Measurements from ENCODE around the gene FMNL3.
A peak's percentile ranks its signal among the peaks of the same experiment; 100 is the strongest.

Gene FMNL3

DNA sequence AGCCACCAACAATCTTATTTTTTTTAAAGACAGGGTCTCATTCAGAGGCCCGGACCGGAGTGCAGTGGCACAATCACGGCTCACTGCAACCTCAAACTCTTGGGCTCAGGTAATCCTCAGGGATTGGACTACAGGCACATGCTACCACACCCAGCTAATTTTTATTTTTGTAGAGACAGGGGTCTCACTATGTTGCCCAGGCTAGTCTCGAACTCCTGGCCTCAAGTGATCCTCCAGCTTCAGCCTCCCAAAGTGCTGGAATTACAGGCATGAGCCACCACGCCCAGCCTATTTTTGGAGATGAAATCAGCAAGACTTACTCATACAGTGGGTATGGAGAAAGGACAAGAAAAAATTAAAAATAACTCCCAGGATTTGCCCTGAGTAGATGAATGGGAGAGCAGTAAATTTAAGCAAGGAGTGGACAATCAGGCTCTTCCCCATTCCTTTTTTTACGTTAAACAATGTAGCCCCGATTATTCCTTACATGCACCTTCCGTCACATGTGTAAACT is 13.2 kb downstream of the FMNL3 start:
- Histone ChIP-seq H3K4me3 (ENCODE audit: low read length in 2 of 2) (no peak overlapping the region), H3K9ac (ENCODE audit: low read length in 2 of 2) (no peak overlapping the region), H3K4me1 (ENCODE audit: control insufficient read depth, insufficient read depth, low read length) (peaks cover 13% of the 10 kb centered on the region), H3K27me3 (ENCODE audit: control insufficient read depth in 1 of 2, insufficient read depth in 2 of 2, low read length in 2 of 2) (no peaks in the 10 kb centered on the region), H3K36me3 (ENCODE audit: control insufficient read depth in 2 of 2, insufficient read depth in 2 of 2, low read length in 2 of 2) (no peaks in the 10 kb centered on the region), H3K9me3 (ENCODE audit: control insufficient read depth in 2 of 2, low read length in 2 of 2) (no peaks in the 10 kb centered on the region), H3K27ac (ENCODE audit: low read length) (no peak overlapping the region)

DNA sequence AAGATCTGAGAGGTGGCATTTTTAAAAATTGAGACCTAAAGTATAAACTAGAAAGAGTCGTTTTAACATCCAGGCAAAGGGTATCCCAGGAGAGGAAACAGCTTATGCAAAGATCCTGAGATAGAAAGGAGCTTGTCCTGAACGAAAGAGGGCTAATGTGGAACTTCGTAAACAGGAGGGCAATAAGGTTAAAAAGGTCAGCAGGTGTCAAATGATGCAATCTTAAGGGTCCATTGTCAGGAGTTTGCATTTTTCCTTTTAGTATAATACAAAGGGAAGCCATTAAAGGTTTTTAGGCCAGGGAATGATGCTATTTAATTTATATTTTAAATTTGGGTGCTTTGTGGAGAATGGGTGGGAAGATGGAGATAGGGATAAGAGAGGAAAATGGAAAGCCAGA is 14.4 kb downstream of the FMNL3 start:
- no peak overlapping the region for H3K4me3 ChIP-seq (ENCODE audit: low read length in 2 of 2)
- H3K4me1 ChIP-seq (ENCODE audit: control insufficient read depth, insufficient read depth, low read length): peaks cover 3% of the 10 kb centered on the region
- no peak overlapping the region for H3K9ac ChIP-seq (ENCODE audit: low read length in 2 of 2)

DNA sequence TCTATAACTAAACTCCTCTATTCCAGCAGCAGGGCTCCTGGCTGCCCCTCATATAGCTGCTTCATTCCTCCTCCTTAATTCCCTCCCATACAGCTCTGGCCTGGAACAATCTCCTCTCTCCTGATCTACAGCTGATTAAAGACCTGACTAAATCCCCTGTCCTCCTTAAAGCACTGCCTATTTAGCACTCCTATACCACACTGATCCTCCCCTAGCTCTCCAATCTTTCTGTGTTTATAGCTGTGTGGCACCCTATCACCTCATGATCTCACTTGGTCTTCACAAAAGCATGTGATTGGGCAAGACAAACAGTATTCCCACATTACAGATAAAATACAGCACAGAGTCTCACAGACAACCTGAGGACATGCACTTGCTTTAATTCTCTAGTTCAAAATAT is 17.4 kb downstream of the FMNL3 start:
- Histone ChIP-seq H3K4me3 (ENCODE audit: low read length in 2 of 2) (no peak overlapping the region), H3K9me3 (ENCODE audit: control insufficient read depth in 2 of 2, low read length in 2 of 2) (no peaks in the 10 kb centered on the region), H3K27ac (ENCODE audit: low read length) (no peak overlapping the region), H3K27me3 (ENCODE audit: control insufficient read depth in 1 of 2, insufficient read depth in 2 of 2, low read length in 2 of 2) (no peaks in the 10 kb centered on the region), H3K9ac (ENCODE audit: low read length in 2 of 2) (no peak overlapping the region), H3K36me3 (ENCODE audit: control insufficient read depth in 2 of 2, insufficient read depth in 2 of 2, low read length in 2 of 2) (no peaks in the 10 kb centered on the region), H3K4me1 (ENCODE audit: control insufficient read depth, insufficient read depth, low read length) (peaks cover 2% of the 10 kb centered on the region)

More for the DNA sequence above, 14.4 kb downstream of the FMNL3 start:
- H3K27ac ChIP-seq (ENCODE audit: low read length): no peak overlapping the region
- no peaks in the 10 kb centered on the region for H3K27me3 ChIP-seq (ENCODE audit: control insufficient read depth in 1 of 2, insufficient read depth in 2 of 2, low read length in 2 of 2)
- no peaks in the 10 kb centered on the region for H3K9me3 ChIP-seq (ENCODE audit: control insufficient read depth in 2 of 2, low read length in 2 of 2)
- H3K36me3 ChIP-seq (ENCODE audit: control insufficient read depth in 2 of 2, insufficient read depth in 2 of 2, low read length in 2 of 2): no peaks in the 10 kb centered on the region

DNA sequence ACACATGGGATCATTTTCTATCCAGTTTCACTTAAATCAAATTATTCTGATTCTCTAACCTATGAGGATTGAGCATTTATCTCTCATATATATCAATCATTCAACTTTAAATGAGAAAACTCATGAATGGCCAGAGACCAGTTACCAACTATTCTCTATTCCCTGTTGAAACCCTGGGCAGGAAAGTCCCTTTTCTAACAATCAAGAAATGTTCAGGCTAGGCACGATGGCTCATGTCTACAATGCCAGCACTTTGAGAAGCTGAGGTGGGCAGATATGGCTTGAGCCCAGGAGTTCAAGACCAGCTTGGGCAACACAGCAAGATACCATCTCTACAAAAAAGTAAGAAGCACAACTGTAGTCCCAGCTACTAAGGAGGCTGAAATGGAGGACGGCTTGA is 18.0 kb downstream of the FMNL3 start:
- no peak overlapping the region for H3K9ac ChIP-seq (ENCODE audit: low read length in 2 of 2)
- H3K27ac ChIP-seq (ENCODE audit: low read length): no peak overlapping the region
- no peak overlapping the region for H3K4me3 ChIP-seq (ENCODE audit: low read length in 2 of 2)
- H3K36me3 ChIP-seq (ENCODE audit: control insufficient read depth in 2 of 2, insufficient read depth in 2 of 2, low read length in 2 of 2): no peaks in the 10 kb centered on the region
- no peaks in the 10 kb centered on the region for H3K9me3 ChIP-seq (ENCODE audit: control insufficient read depth in 2 of 2, low read length in 2 of 2)
- H3K27me3 ChIP-seq (ENCODE audit: control insufficient read depth in 1 of 2, insufficient read depth in 2 of 2, low read length in 2 of 2): no peaks in the 10 kb centered on the region
- peaks cover 3% of the 10 kb centered on the region for H3K4me1 ChIP-seq (ENCODE audit: control insufficient read depth, insufficient read depth, low read length)

DNA sequence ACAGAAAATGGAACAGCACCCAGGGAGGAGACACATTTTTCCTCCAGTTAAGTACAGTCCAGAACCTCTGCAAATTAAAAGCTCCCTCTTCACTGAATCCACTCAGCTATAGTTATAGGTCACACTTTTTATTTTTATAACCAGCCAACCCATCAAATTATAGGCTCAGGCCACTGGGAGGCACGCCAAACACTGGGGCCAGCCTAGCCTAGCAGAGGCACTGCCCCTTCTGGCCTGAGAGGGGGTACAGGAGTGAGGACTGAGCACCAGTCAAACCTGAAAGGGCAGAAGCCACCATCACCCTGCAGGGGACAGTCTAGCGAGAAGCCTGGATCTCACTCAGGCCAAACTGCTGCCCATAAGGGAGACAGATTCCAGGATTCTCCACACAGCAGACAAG is 19.3 kb downstream of the FMNL3 start:
- Histone ChIP-seq H3K9me3 (ENCODE audit: control insufficient read depth in 2 of 2, low read length in 2 of 2) (no peaks in the 10 kb centered on the region), H3K36me3 (ENCODE audit: control insufficient read depth in 2 of 2, insufficient read depth in 2 of 2, low read length in 2 of 2) (no peaks in the 10 kb centered on the region), H3K9ac (ENCODE audit: low read length in 2 of 2) (no peak overlapping the region), H3K27ac (ENCODE audit: low read length) (no peak overlapping the region), H3K4me1 (ENCODE audit: control insufficient read depth, insufficient read depth, low read length) (peaks cover 6% of the 10 kb centered on the region), H3K4me3 (ENCODE audit: low read length in 2 of 2) (no peak overlapping the region), H3K27me3 (ENCODE audit: control insufficient read depth in 1 of 2, insufficient read depth in 2 of 2, low read length in 2 of 2) (no peaks in the 10 kb centered on the region)

DNA sequence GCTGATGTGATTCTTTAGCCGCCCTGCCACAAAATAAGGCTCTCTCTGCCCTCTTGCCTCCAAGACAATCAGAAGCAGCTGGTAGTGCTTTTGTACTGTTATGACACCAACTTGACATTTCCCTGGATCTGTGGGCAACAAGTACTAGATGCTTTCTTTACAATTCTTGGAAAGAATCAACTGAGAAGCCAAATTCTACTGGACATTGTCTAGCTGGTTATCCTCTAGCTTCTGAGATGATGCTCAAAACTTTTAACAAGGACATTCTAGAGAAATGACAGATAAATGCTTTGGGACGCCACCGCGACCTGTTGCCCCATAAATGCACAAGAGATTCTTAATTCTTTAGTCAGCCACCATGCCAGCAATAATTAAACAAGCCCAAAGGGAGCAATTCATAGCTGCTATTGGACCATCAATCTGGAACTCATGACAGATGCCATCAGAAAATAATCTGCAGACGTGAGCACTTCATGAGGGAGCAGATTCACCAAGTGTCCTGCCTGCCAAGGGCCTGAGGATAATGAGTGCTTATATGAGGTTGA is 22.8 kb downstream of the FMNL3 start:
- Histone ChIP-seq H3K27ac (ENCODE audit: low read length) (no peak overlapping the region), H3K36me3 (ENCODE audit: control insufficient read depth in 2 of 2, insufficient read depth in 2 of 2, low read length in 2 of 2) (no peaks in the 10 kb centered on the region), H3K9ac (ENCODE audit: low read length in 2 of 2) (no peak overlapping the region), H3K9me3 (ENCODE audit: control insufficient read depth in 2 of 2, low read length in 2 of 2) (no peaks in the 10 kb centered on the region), H3K4me3 (ENCODE audit: low read length in 2 of 2) (no peak overlapping the region), H3K4me1 (ENCODE audit: control insufficient read depth, insufficient read depth, low read length) (peaks cover 6% of the 10 kb centered on the region), H3K27me3 (ENCODE audit: control insufficient read depth in 1 of 2, insufficient read depth in 2 of 2, low read length in 2 of 2) (no peaks in the 10 kb centered on the region)

DNA sequence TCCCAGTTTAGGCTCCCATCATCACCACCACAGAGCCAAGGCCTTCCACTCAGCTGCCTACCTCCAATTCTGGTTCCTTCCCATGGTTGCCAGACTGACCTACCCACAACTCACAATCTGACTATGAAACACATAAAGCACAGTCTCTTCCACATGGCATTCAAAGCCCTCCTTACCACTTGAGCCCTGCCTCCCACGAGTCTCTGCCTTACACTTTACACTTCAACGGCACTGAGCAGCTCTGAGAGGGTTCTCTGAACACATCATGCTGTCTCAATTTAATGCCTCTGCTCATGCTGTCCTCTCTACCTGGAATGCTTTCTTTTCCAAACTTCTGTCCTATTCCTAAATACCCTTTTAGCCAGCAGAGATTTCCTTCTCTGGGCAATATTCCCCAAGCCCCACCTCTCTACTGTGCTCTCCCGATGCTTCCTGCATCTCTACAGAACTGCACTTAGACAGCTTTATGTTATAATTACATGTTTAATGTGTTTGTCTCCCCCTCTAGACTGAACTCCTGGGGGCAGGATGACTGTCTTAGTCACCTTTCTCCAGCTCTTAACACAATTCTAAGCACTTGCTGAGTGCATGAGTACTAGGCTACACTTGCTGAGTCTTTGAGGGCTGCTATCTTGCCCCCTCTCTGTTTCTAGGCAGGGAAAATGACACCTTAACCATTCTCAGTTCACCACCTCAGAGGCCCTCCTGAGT is 23.5 kb downstream of the FMNL3 start:
- Histone ChIP-seq H3K9ac (ENCODE audit: low read length in 2 of 2) (no peak overlapping the region), H3K36me3 (ENCODE audit: control insufficient read depth in 2 of 2, insufficient read depth in 2 of 2, low read length in 2 of 2) (no peaks in the 10 kb centered on the region), H3K4me3 (ENCODE audit: low read length in 2 of 2) (no peak overlapping the region), H3K27ac (ENCODE audit: low read length) (no peak overlapping the region), H3K4me1 (ENCODE audit: control insufficient read depth, insufficient read depth, low read length) (peaks cover 6% of the 10 kb centered on the region), H3K27me3 (ENCODE audit: control insufficient read depth in 1 of 2, insufficient read depth in 2 of 2, low read length in 2 of 2) (no peaks in the 10 kb centered on the region), H3K9me3 (ENCODE audit: control insufficient read depth in 2 of 2, low read length in 2 of 2) (no peaks in the 10 kb centered on the region)

DNA sequence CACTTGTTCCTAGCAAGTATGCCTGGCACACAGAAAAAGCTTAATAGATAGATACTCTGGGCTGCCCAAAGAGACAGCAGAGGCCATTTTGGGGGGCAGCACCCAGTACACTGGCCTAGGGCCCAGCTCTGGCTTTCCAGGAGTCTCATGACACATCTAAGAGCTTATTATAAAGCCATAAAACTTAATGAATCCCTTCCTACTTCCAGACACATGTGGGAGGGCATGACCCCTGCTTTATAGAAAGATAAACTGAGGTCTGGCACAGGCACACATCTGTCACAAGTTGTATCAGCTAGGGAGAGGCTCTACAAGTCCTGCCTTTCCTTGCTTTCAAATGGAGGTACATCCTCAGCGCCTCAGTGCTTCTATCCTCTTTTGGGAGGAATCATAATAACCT is 27.1 kb downstream of the FMNL3 start:
- Histone ChIP-seq H3K27me3 (ENCODE audit: control insufficient read depth in 1 of 2, insufficient read depth in 2 of 2, low read length in 2 of 2) (no peaks in the 10 kb centered on the region), H3K4me1 (ENCODE audit: control insufficient read depth, insufficient read depth, low read length) (peaks cover 10% of the 10 kb centered on the region), H3K4me3 (ENCODE audit: low read length in 2 of 2) (no peak overlapping the region), H3K9ac (ENCODE audit: low read length in 2 of 2) (no peak overlapping the region), H3K27ac (ENCODE audit: low read length) (no peak overlapping the region), H3K36me3 (ENCODE audit: control insufficient read depth in 2 of 2, insufficient read depth in 2 of 2, low read length in 2 of 2) (no peaks in the 10 kb centered on the region), H3K9me3 (ENCODE audit: control insufficient read depth in 2 of 2, low read length in 2 of 2) (no peaks in the 10 kb centered on the region)

DNA sequence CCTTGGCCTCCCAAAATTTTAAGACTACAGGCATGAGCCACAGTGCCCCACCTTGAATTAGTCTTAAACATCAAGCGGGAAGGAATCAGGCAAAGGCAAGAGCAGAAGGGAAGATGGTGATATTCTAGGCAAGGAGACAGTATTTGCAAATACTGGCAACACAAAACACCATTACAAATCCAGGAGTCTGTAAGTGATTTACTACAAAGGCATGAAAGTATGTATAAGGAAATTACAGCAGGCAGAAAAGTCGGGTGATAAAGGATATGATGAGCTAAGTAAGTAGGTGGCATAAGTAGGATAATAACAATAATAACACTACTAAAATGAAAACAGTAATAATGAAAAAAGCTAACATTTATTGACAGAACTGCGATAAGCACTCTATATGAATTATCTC is 28.5 kb downstream of the FMNL3 start:
- Histone ChIP-seq H3K9me3 (ENCODE audit: control insufficient read depth in 2 of 2, low read length in 2 of 2) (no peaks in the 10 kb centered on the region), H3K4me3 (ENCODE audit: low read length in 2 of 2) (no peak overlapping the region), H3K9ac (ENCODE audit: low read length in 2 of 2) (no peak overlapping the region), H3K27me3 (ENCODE audit: control insufficient read depth in 1 of 2, insufficient read depth in 2 of 2, low read length in 2 of 2) (no peaks in the 10 kb centered on the region), H3K27ac (ENCODE audit: low read length) (no peak overlapping the region), H3K4me1 (ENCODE audit: control insufficient read depth, insufficient read depth, low read length) (peaks cover 17% of the 10 kb centered on the region), H3K36me3 (ENCODE audit: control insufficient read depth in 2 of 2, insufficient read depth in 2 of 2, low read length in 2 of 2) (no peaks in the 10 kb centered on the region)

DNA sequence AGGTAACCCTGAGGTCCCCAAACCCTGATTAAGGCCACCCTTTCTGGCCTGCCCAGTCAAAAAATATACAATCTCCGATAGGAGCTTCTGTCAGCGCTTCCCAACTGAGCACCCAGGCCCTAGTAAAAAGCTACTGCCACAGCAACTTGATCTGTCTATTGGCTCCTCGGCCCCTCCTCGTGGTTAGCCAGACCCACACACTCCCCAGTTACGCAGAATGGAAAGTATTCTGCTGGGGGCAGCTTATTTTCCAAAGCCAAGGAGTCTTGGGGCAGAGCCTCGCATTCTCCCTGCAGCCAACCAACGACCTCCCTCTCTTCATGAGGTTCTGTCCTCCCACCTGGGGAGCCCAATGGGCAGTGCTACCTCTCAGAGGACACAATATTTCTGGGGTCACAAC is 32.1 kb downstream of the FMNL3 start:
- Histone ChIP-seq H3K27me3 (ENCODE audit: control insufficient read depth in 1 of 2, insufficient read depth in 2 of 2, low read length in 2 of 2) (no peaks in the 10 kb centered on the region), H3K9ac (ENCODE audit: low read length in 2 of 2) (no peak overlapping the region), H3K4me3 (ENCODE audit: low read length in 2 of 2) (no peak overlapping the region), H3K36me3 (ENCODE audit: control insufficient read depth in 2 of 2, insufficient read depth in 2 of 2, low read length in 2 of 2) (no peaks in the 10 kb centered on the region), H3K9me3 (ENCODE audit: control insufficient read depth in 2 of 2, low read length in 2 of 2) (no peaks in the 10 kb centered on the region), H3K4me1 (ENCODE audit: control insufficient read depth, insufficient read depth, low read length) (peaks cover 53% of the 10 kb centered on the region), H3K27ac (ENCODE audit: low read length) (peak overlapping the region; percentile 99)

DNA sequence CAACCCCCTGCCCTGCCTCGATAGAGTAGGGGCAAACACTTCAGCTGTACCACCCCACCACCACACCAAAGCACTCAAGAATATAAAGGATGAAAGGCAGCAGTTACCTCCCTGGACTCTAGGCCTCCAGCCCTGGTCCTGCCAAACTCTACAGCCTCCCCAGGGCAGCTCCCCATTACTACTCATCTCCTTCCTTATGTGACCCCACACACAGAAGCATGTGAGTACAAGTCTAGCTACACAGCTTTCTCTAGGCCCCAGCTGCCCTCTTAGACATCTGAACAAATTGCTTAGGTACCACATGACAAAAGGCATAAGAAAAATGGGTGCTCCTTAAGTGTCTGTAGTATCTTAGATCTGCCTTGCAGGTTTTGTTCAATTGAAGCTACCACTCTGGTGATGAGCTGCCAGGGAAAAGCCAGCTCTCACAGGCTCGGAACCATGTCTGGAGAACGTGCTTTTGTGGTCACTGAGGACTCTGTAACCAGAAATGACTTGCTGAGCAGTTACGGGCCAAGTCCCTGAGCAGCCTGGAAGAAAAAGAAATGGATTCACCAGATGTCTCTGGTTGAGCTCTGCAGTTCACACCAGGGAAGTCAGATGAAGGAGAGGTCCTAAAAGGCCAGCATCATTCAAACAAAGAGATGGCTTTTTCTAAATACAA is 32.8 kb downstream of the FMNL3 start:
- Histone ChIP-seq H3K27ac (ENCODE audit: low read length) (peak overlapping the region; percentile 99), H3K4me3 (ENCODE audit: low read length in 2 of 2) (peak overlapping the region in 1 of 2 donors; percentile 44), H3K9ac (ENCODE audit: low read length in 2 of 2) (peak overlapping the region; percentile 71 to 78), H3K4me1 (ENCODE audit: control insufficient read depth, insufficient read depth, low read length) (peaks cover 57% of the 10 kb centered on the region), H3K9me3 (ENCODE audit: control insufficient read depth in 2 of 2, low read length in 2 of 2) (no peaks in the 10 kb centered on the region), H3K36me3 (ENCODE audit: control insufficient read depth in 2 of 2, insufficient read depth in 2 of 2, low read length in 2 of 2) (no peaks in the 10 kb centered on the region), H3K27me3 (ENCODE audit: control insufficient read depth in 1 of 2, insufficient read depth in 2 of 2, low read length in 2 of 2) (no peaks in the 10 kb centered on the region)
